ENCODE measurements around the gene IL17RB.

- TF ChIP-seq CTCF (IDR thresholded peaks at IDR 0.05) (no peak), POLR2AphosphoS5 (IDR thresholded peaks at IDR 0.05) (no peak), POLR2A (IDR thresholded peaks at IDR 0.05) (no peak)
Measured at GRCh38 chr3:53849916-53850315, 3.5 kb downstream of the IL17RB start.

All from breast epithelium (tissue), 3 donors.